NB4 (cell line): Measurements from ENCODE around the gene ENTR1.

Source experiments
- CTCF ChIP-seq: IDR thresholded peaks from one replicate; pipeline ENCODE4 v1.5.1; 2012; ENCODE audit warnings: low read depth, low read length
- MYC ChIP-seq: IDR thresholded peaks from 2 replicates; pipeline ENCODE4 v1.6.1; 2011; ENCODE audit warnings: low read depth, low read length
- POLR2A ChIP-seq: IDR thresholded peaks from 2 replicates; pipeline ENCODE4 v1.6.1; 2011; ENCODE audit warnings: mild to moderate bottlenecking; ENCODE audit not compliant: insufficient read length; ENCODE audit errors: extremely low read depth

DNA sequence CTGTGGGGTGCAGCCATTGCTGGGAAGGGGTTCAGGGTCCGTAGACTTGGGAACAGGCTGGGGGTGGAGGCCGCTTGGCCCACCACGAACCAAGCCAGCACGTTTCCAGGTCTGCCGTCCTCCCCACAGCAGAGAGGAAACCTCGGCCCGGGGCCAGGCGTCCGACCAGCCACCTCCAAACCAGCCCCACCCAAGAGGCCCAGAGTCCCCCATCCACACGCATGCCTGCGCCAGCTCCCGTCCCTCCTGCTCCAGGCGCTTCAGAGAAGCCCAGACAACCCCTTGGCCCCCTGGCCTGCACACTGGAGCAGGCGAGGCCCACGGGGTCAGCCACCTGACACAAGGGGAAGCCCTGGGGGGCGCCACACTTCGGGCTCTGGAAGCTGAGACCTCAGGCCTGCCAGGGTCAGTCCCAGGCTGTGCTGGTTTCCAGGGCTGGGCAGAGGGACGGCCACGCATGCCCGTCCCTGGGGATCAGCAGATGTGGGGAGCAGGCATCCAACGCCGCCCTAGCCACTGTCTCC is 53.1 kb downstream of the ENTR1 start:
- TF ChIP-seq CTCF = no peak
- TF ChIP-seq POLR2A = no peak
- TF ChIP-seq MYC = no peak
